Heart left ventricle (tissue), 13 donors: ENCODE measurements around the gene SLC25A11.

Experiments
- CTCF ChIP-seq, 12 donors: fragments of 200-600 bp; sonication (generic) in 4 of 12; IDR thresholded peaks; one replicate each; pipeline versions ENCODE4 v1.5.0 to v1.8.0; 2018 to 2022; ENCODE audit warnings: antibody characterized with exemption in 12 of 12, mild to moderate bottlenecking in 5 of 12
- POLR2A ChIP-seq, 2 donors: fragments of 450-650 bp; IDR thresholded peaks; one replicate each; pipeline ENCODE4 v1.6.1; 2017; ENCODE audit warnings: antibody characterized with exemption in 2 of 2, mild to moderate bottlenecking in 2 of 2, moderate library complexity in 2 of 2
- donor health status: ischemic (EF 13 %, LVEDD 7.1; RV severe dilation, severe dysfunction).
- donor health status: DM: no; HTN: yes; CAD: no.
- donor health status: DM: no; HTN: no; CAD: no.
- donor health status: ischemic (EF 25% LVEDD 6.9; RV normal size, moderate dysfunction).
- donor health status: ischemic (EF 25% LVEDD 5.7; RV mildly dilated, moderate dysfunction).
- donor health status: ischemic (EF 35%, LVEDD 5.7; RV mildly dilated, moderate dysfunction).
- donor health status: nonischemic (EF 11% LVEDD 7.7; RV severe dilation, severe dysfunction).
- donor health status: DM: yes; HTN: yes; CAD: no.
- donor health status: PGD.
- donor health status: ischemic (EF 29% LVEDD 5.4; RV normal size, mild dysfunction).
- donor health status: nonischemic (EF 23%, LVEDD 6.1; RV moderate dilation, normal function).

- no peak for TF ChIP-seq CTCF (IDR thresholded peaks at IDR 0.05)
- TF ChIP-seq POLR2A (IDR thresholded peaks at IDR 0.05): no peak
These were observed 41.5 kb downstream of the SLC25A11 start for GRCh38 chr17:4898351-4898750.
